Stomach (tissue), 9 donors: ENCODE data around the gene PTPRD. TPM values are rescaled to one million over a fixed set of nuclear protein-coding genes. Genes with fewer than 3 reads are reported as not detected.

Experiments
- DNase-seq, 2 donors: peaks; one replicate each; pipeline versions ENCODE4 v3.0.0 to v3.0.0-alpha.2; 2013 to 2019
- H3K27ac ChIP-seq, 5 donors: fragments of 200-600 bp in 4 of 5; sonication (generic) in 4 of 5; one replicate each; pipeline ENCODE4 v1.5.1; 2013 to 2019; ENCODE audit warnings: mild to moderate bottlenecking in 1 of 5, moderate library complexity in 1 of 5
- H3K27me3 ChIP-seq, 3 donors: fragments of 200-600 bp; sonication (generic); one replicate each; pipeline ENCODE4 v1.5.1; 2017 to 2019; ENCODE audit warnings: mixed run types in 1 of 3
- H3K36me3 ChIP-seq, 4 donors: fragments of 200-600 bp; sonication (generic); 1 replicate in 3 of 4; 2 replicates in 1 of 4; pipeline ENCODE4 v1.5.1; 2016 to 2019
- H3K4me1 ChIP-seq, 4 donors: fragments of 200-600 bp; sonication (generic); one replicate each; pipeline ENCODE4 v1.5.1; 2016 to 2019
- H3K4me3 ChIP-seq, 4 donors: fragments of 200-600 bp; sonication (generic) in 3 of 4; one replicate each; pipeline ENCODE4 v1.5.1; 2016 to 2019; ENCODE audit warnings: mild to moderate bottlenecking in 1 of 4
- H3K9me3 ChIP-seq, 4 donors: fragments of 200-600 bp; sonication (generic); one replicate each; pipeline ENCODE4 v1.5.1; 2016 to 2019
- EP300 ChIP-seq: sonication (generic); formaldehyde crosslinking; IDR thresholded peaks from one replicate; pipeline ENCODE4 v1.6.1; 2017; ENCODE audit warnings: antibody characterized with exemption
- POLR2A ChIP-seq, 4 donors: fragments of 450-650 bp; IDR thresholded peaks; one replicate each; pipeline ENCODE4 v1.6.1; 2016; ENCODE audit warnings: antibody characterized with exemption in 4 of 4, control low read depth in 2 of 4, mild to moderate bottlenecking in 1 of 4, moderate library complexity in 1 of 4
- POLR2AphosphoS5 ChIP-seq, 3 donors: sonication (generic); formaldehyde crosslinking; IDR thresholded peaks; one replicate each; pipeline ENCODE4 v1.6.1; 2016; ENCODE audit warnings: antibody characterized with exemption in 3 of 3
- WGBS, 5 donors: extraction: QIAGEN DNeasy Blood & Tissue Kit in 3 of 5; methylation state at CpG; one replicate each; pipeline versions ENCODE4 v1.1.5 to v1.1.7; 2013 to 2018; 5-methylcytosine and 5-hydroxymethylcytosine counted together
- intact Hi-C: fragments of 100-400 bp; cut with DNase I; formaldehyde crosslinking; loops from one replicate; pipeline ENCODE4 v1.15.1; 2023; ENCODE audit warnings: low total_unique reads
- polyA plus RNA-seq, 3 donors: library from polyadenylated mRNA; stranded (reverse); fragments of 200-250 nt; gene quantifications; one replicate each; pipeline ENCODE4 v1.2.3, GENCODE V29; 2013
- total RNA-seq, 5 donors: library from RNA; depleted of rRNA; stranded (reverse); fragments of >200 nt; gene quantifications; one replicate each; pipeline versions ENCODE4 v1.1.0 to v1.2.3, GENCODE V29; 2014 to 2016
- TF ChIP-seq, protein P1 (sequence below), 7 experiments: fragments of 450-650 bp in 4 of 7; fragments of 200-600 bp in 3 of 7; sonication (generic) in 3 of 7; IDR thresholded peaks; one replicate each; pipeline ENCODE4 v1.5.1; 2016 to 2019; ENCODE audit warnings: antibody characterized with exemption in 7 of 7, control low read depth in 2 of 7, mild to moderate bottlenecking in 1 of 7
- donor health status: healthy with polysubstance abuse.
- donor health status: Bipolar disorder and iron deficiency.
- donor health status: healthy.

Gene PTPRD
- total and polyA plus RNA-seq, 8 donors, result 0.12 to 53.1 (median 1.2) TPM

DNA sequence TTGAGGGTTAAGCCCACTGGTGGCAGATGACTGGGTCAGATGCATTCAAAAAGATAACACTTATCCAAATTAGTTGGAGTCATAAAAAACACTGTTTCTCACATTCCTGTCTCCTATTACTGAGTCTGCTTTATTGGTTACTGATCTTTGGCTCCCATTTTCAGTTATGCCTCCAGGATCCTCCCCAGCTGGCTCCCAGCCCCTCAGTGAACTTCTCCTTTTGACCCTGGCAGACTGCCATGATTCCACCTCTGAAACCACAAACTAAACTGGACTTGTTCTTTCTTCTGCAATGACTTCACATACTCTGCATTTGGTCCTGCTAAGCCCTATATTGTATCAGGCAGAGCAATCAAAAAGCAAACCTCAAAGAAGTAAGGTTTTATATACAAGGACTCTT lies 1952.4 kb downstream of the PTPRD start:
- Histone ChIP-seq H3K4me3 (no peak overlapping the region), H3K9me3 (no peaks in the 10 kb centered on the region), H3K4me1 (peaks cover 0 to 9% (median 4%) of the 10 kb centered on the region in 4 donors), H3K36me3 (no peaks in the 10 kb centered on the region), H3K27ac (no peak overlapping the region), H3K27me3 (no peaks in the 10 kb centered on the region)
- TF ChIP-seq EP300, result no peak
- TF ChIP-seq POLR2AphosphoS5 (IDR thresholded peaks at IDR 0.05), result no peak
- TF ChIP-seq, protein P1, sequence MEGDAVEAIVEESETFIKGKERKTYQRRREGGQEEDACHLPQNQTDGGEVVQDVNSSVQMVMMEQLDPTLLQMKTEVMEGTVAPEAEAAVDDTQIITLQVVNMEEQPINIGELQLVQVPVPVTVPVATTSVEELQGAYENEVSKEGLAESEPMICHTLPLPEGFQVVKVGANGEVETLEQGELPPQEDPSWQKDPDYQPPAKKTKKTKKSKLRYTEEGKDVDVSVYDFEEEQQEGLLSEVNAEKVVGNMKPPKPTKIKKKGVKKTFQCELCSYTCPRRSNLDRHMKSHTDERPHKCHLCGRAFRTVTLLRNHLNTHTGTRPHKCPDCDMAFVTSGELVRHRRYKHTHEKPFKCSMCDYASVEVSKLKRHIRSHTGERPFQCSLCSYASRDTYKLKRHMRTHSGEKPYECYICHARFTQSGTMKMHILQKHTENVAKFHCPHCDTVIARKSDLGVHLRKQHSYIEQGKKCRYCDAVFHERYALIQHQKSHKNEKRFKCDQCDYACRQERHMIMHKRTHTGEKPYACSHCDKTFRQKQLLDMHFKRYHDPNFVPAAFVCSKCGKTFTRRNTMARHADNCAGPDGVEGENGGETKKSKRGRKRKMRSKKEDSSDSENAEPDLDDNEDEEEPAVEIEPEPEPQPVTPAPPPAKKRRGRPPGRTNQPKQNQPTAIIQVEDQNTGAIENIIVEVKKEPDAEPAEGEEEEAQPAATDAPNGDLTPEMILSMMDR (IDR thresholded peaks at IDR 0.05), result no peak
- no peak for TF ChIP-seq POLR2A (IDR thresholded peaks at IDR 0.05)
- peak; percentile 49 to 55 for DNase-seq
- intact Hi-C loops, result no loop called here

DNA sequence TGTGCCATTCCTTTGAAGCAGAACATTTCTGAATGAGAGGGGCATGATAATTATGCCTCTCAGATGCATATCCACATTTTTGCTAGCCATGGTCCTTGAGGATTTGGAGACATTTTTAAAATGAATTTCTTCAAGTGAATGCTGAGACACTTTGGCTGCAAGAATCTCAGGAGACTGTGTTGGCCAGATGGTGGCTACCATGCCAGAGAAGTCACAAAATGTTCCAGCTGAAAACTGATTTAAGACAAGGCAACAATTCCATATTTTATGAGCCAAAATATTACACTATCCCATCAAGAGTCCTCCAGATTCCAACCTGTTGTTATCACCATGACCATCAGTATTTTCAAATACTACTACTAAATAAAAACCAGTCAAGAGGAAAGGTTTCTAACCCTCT lies 1953.7 kb downstream of the PTPRD start:
- Histone ChIP-seq H3K4me3 (no peak overlapping the region), H3K27me3 (no peaks in the 10 kb centered on the region), H3K9me3 (no peaks in the 10 kb centered on the region), H3K27ac (no peak overlapping the region), H3K36me3 (no peaks in the 10 kb centered on the region), H3K4me1 (peaks cover 0 to 9% (median 4%) of the 10 kb centered on the region in 4 donors)
- intact Hi-C loops, result no loop called here
- no peak for TF ChIP-seq EP300
- TF ChIP-seq, protein P1 (IDR thresholded peaks at IDR 0.05), result no peak
- no peak for TF ChIP-seq POLR2A (IDR thresholded peaks at IDR 0.05)
- no peak for TF ChIP-seq POLR2AphosphoS5 (IDR thresholded peaks at IDR 0.05)
- DNase-seq, result no peak

DNA sequence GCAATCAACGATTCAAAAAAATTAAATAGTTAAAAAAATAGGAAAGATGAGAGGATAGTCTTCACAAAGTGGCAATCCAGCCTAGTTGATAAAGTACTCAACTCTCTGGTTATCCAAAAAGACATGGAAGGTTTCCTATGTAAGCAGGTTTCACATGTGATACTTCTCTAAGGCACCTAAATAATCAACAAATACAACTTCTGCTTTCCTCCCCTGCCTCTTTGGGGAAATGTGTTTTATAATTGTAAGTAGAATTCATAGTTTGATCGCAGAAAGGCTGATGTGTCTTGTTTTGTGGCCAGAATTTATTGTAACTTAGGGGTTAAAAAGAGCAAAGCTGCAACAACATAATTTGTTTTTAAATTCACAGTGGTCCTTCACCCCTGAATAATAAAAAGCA lies 1957.7 kb downstream of the PTPRD start:
- TF ChIP-seq POLR2AphosphoS5 (IDR thresholded peaks at IDR 0.05) (no peak), POLR2A (IDR thresholded peaks at IDR 0.05) (no peak), EP300 (no peak)
- TF ChIP-seq, protein P1 (IDR thresholded peaks at IDR 0.05), result no peak
- Histone ChIP-seq H3K4me3 (no peak overlapping the region), H3K36me3 (no peaks in the 10 kb centered on the region), H3K27me3 (no peaks in the 10 kb centered on the region), H3K4me1 (peaks cover 0 to 6% (median 0%) of the 10 kb centered on the region in 4 donors), H3K27ac (no peak overlapping the region), H3K9me3 (no peaks in the 10 kb centered on the region)
- intact Hi-C loops, result no loop called here
- WGBS, 5 donors, result 82 to 86% (median 85%) methylated on average over 2 of the region's 2 CpGs
- no peak for DNase-seq

DNA sequence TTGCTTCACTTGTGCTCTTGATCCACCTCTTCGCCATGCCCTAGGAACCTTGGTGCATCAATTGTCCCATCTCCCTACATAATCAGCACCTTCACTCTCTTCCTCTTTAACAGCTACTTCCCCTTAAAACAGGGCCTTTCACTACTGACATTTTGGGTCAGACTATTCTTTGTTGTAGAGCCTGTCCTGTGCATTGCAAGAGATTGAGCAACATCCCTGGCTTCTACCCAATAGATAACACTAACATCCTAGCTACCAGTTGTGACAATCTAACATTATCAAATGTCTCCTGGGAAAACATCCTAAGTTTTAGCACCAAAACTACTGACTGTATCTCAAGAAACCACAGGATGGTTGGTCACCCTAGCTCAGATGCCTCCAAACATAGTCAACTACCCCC lies 1958.9 kb downstream of the PTPRD start:
- intact Hi-C loops, result no loop called here

More for the DNA sequence above, 1958.9 kb downstream of the PTPRD start:
- no peak for DNase-seq
- 89 to 96% (median 95%) methylated on average over 1 of the region's 1 CpG for WGBS, 5 donors
- Histone ChIP-seq H3K9me3 (no peaks in the 10 kb centered on the region), H3K4me3 (no peak overlapping the region), H3K27ac (no peak overlapping the region), H3K36me3 (no peaks in the 10 kb centered on the region), H3K27me3 (no peaks in the 10 kb centered on the region), H3K4me1 (peaks cover 0 to 6% (median 0%) of the 10 kb centered on the region in 4 donors)
- TF ChIP-seq POLR2AphosphoS5 (IDR thresholded peaks at IDR 0.05) (no peak), POLR2A (IDR thresholded peaks at IDR 0.05) (no peak), EP300 (no peak)
- TF ChIP-seq, protein P1 (IDR thresholded peaks at IDR 0.05), result no peak
